ENCODE data around the gene TNFRSF13B. TPM values are rescaled to one million over a fixed set of nuclear protein-coding genes. Genes with fewer than 3 reads are reported as not detected.
A peak's percentile ranks its signal among the peaks of the same experiment; 100 is the strongest.

Gene TNFRSF13B
- total RNA-seq, 1 experiment from 2014 or later, result not detected

- intact Hi-C loops (cut with micrococcal nuclease), result no loop called here
- no peak overlapping the region for H3K27ac Mint-ChIP-seq (ENCODE audit: low read depth, unreplicated experiment)
- peak; percentile 42 for DNase-seq (ENCODE audit: unreplicated experiment)
Observed at GRCh38 chr17:17019891-17020456, 48.1 kb upstream of the TNFRSF13B start.

GRCh38 chr17:17019430-17019762 is 47.5 kb upstream of the TNFRSF13B start:
- intact Hi-C loops (cut with micrococcal nuclease), result no loop called here
- Mint-ChIP-seq H3K4me3 (ENCODE audit: unreplicated experiment) (no peak overlapping the region), H3K9me3 (ENCODE audit: unreplicated experiment) (no peaks in the 10 kb centered on the region), H3K27ac (ENCODE audit: low read depth, unreplicated experiment) (peak overlapping the region; percentile 1), H3K4me1 (ENCODE audit: insufficient read depth, unreplicated experiment) (peaks cover 22% of the 10 kb centered on the region), H3K27me3 (ENCODE audit: insufficient read depth, unreplicated experiment) (no peaks in the 10 kb centered on the region), H3K36me3 (ENCODE audit: insufficient read depth, unreplicated experiment) (peaks cover 5% of the 10 kb centered on the region)
- no peak for DNase-seq (ENCODE audit: unreplicated experiment)
- CTCF ChIA-PET, result interaction anchor here (0.6 kb wide), 1 partner anchor 125 kb away, joined by 3 read pairs; no protein-coding TSS in a partner anchor
- POLR2A ChIA-PET, result no interaction called here
- no TSS peak for BruUV-seq (replicated peaks)
- TF ChIP-seq CTCF (IDR thresholded peaks at IDR 0.05; ENCODE audit: unreplicated experiment), result no peak

More at GRCh38 chr17:17019891-17020456, 48.1 kb upstream of the TNFRSF13B start:
- Mint-ChIP-seq H3K4me1 (ENCODE audit: insufficient read depth, unreplicated experiment) (peaks cover 16% of the 10 kb centered on the region), H3K27me3 (ENCODE audit: insufficient read depth, unreplicated experiment) (no peaks in the 10 kb centered on the region), H3K36me3 (ENCODE audit: insufficient read depth, unreplicated experiment) (peaks cover 5% of the 10 kb centered on the region), H3K9me3 (ENCODE audit: unreplicated experiment) (no peaks in the 10 kb centered on the region), H3K4me3 (ENCODE audit: unreplicated experiment) (no peak overlapping the region)
- ChIA-PET POLR2A (no interaction called here), CTCF (interaction anchor here (0.6 to 0.7 kb wide), 2 partner anchors 125 to 246 kb away, joined by 3 read pairs; no protein-coding TSS in a partner anchor)
- no TSS peak for BruUV-seq (replicated peaks)
- no peak for TF ChIP-seq CTCF (IDR thresholded peaks at IDR 0.05; ENCODE audit: unreplicated experiment)

DNA sequence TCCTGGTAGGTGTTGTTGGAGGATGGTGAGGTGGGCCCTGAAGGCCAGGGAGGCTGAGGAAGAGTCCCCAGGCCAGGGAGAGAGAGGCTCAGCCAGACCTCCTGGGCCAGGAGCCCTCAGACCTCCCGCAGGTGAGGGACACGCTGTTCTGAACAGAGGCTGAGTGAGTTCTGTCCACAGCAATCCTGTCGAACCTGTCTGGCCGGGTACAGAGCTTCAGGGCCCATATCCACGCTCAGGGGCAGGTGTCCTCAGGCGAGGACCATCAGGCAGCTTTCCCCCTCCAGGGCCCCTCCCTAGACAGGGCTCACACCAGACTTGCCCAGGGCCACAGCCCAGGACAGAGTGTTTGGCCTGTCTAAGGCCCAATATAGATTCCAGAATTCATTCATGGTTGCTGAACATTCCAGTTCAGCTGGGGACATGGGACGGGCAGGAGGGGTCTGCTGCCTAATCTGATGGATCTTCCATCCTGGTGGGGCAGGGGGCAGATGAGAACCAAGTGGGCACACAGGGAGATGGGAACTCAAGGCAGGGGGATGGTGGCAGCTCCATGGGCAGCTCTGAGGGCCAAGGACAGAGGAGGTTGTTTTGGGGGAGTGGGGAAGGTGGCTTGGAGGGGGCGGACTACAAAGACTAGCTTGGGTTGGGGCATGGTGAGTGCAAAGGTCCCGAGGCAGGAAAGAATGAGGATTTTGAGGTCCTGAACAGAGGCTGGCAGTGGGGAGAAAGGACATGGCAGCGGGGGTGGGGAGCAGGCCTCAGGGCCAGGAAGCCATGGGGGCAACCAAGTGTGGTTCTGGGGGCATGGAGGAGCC is 46.9 kb upstream of the TNFRSF13B start:
- no peaks in the 10 kb centered on the region for H3K27me3 Mint-ChIP-seq (ENCODE audit: insufficient read depth, unreplicated experiment)
- H3K4me1 Mint-ChIP-seq (ENCODE audit: insufficient read depth, unreplicated experiment), result peaks cover 25% of the 10 kb centered on the region
- intact Hi-C loops (cut with micrococcal nuclease), result no loop called here
- BruUV-seq (replicated peaks), result no TSS peak
- no peak overlapping the region for H3K4me3 Mint-ChIP-seq (ENCODE audit: unreplicated experiment)
- ChIA-PET CTCF (interaction anchor here (0.6 to 0.8 kb wide), 2 partner anchors 35 to 43 kb away, joined by 3 read pairs; no protein-coding TSS in a partner anchor), POLR2A (no interaction called here)
- H3K9me3 Mint-ChIP-seq (ENCODE audit: unreplicated experiment), result no peaks in the 10 kb centered on the region
- H3K36me3 Mint-ChIP-seq (ENCODE audit: insufficient read depth, unreplicated experiment), result peaks cover under 1% of the 10 kb centered on the region
- H3K27ac Mint-ChIP-seq (ENCODE audit: low read depth, unreplicated experiment), result peak overlapping the region; percentile 1
- DNase-seq (ENCODE audit: unreplicated experiment), result no peak
- TF ChIP-seq CTCF (IDR thresholded peaks at IDR 0.05; ENCODE audit: unreplicated experiment), result no peak

- H3K36me3 Mint-ChIP-seq (ENCODE audit: insufficient read depth, unreplicated experiment), result no peaks in the 10 kb centered on the region
- H3K4me1 Mint-ChIP-seq (ENCODE audit: insufficient read depth, unreplicated experiment), result peaks cover 25% of the 10 kb centered on the region
- H3K27me3 Mint-ChIP-seq (ENCODE audit: insufficient read depth, unreplicated experiment), result no peaks in the 10 kb centered on the region
- ChIA-PET POLR2A (no interaction called here), CTCF (no interaction called here)
- H3K4me3 Mint-ChIP-seq (ENCODE audit: unreplicated experiment), result no peak overlapping the region
- no peak for TF ChIP-seq CTCF (IDR thresholded peaks at IDR 0.05; ENCODE audit: unreplicated experiment)
- no peak for DNase-seq (ENCODE audit: unreplicated experiment)
- no TSS peak for BruUV-seq (replicated peaks)
- H3K27ac Mint-ChIP-seq (ENCODE audit: low read depth, unreplicated experiment), result no peak overlapping the region
- intact Hi-C loops (cut with micrococcal nuclease), result no loop called here
- no peaks in the 10 kb centered on the region for H3K9me3 Mint-ChIP-seq (ENCODE audit: unreplicated experiment)
Observed at GRCh38 chr17:17018021-17018441, 46.1 kb upstream of the TNFRSF13B start.
